Natural killer cell (primary cell): ENCODE measurements around the gene SLC7A6OS. TPM values are rescaled to one million over a fixed set of nuclear protein-coding genes. Genes with fewer than 3 reads are reported as not detected.

ENCODE experiments used
- ATAC-seq, 3 donors: fragments of 150-1000 bp in 2 of 3; fragments of 200-7000 bp in 1 of 3; cut with Tn5 transposase; 1 replicate in 1 of 3; 2 replicates in 2 of 3; pipeline ENCODE4 v1.10.0; 2021; ENCODE audit warnings: mild to moderate bottlenecking in 2 of 3, moderate library complexity in 2 of 3
- DNase-seq, 2 donors: peaks; one replicate each; pipeline versions ENCODE4 v3.0.0 to v3.0.0-alpha.2; 2013 to 2021; ENCODE audit warnings: mixed read lengths in 1 of 2
- H3K27ac ChIP-seq: one replicate; pipeline ENCODE4 v1.5.1; 2013; ENCODE audit warnings: mild to moderate bottlenecking, low read length
- H3K27me3 ChIP-seq: one replicate; pipeline ENCODE4 v1.6.1; 2013; ENCODE audit warnings: low read length; ENCODE audit not compliant: control insufficient read depth, insufficient read depth
- H3K36me3 ChIP-seq: one replicate; pipeline ENCODE4 v1.6.1; 2013; ENCODE audit warnings: low read length; ENCODE audit not compliant: control insufficient read depth, insufficient read depth
- H3K4me1 ChIP-seq: one replicate; pipeline ENCODE4 v1.6.1; 2013; ENCODE audit warnings: low read length; ENCODE audit not compliant: control insufficient read depth, insufficient read depth
- H3K4me3 ChIP-seq: one replicate; pipeline ENCODE4 v1.5.1; 2013; ENCODE audit warnings: low read length
- H3K9me3 ChIP-seq: one replicate; pipeline ENCODE4 v1.6.1; 2013; ENCODE audit warnings: low read length; ENCODE audit not compliant: control insufficient read depth, insufficient read depth
- H3K27ac Mint-ChIP-seq, 2 donors: one replicate each; pipeline ENCODE4 v1.8.0; 2022; ENCODE audit warnings: mild to moderate bottlenecking in 2 of 2, mixed read lengths in 2 of 2, moderate library complexity in 1 of 2
- H3K27me3 Mint-ChIP-seq, 2 donors: one replicate each; pipeline ENCODE4 v1.8.0; 2022; ENCODE audit warnings: low read depth in 2 of 2, mixed read lengths in 2 of 2
- H3K36me3 Mint-ChIP-seq: one replicate; pipeline ENCODE4 v1.8.0; 2022; ENCODE audit warnings: mixed read lengths
- H3K4me1 Mint-ChIP-seq, 2 donors: one replicate each; pipeline ENCODE4 v1.8.0; 2022; ENCODE audit warnings: mixed read lengths in 2 of 2
- H3K4me3 Mint-ChIP-seq: one replicate; pipeline ENCODE4 v1.8.0; 2022; ENCODE audit warnings: mild to moderate bottlenecking, moderate library complexity, mixed read lengths
- H3K9me3 Mint-ChIP-seq, 2 donors: one replicate each; pipeline ENCODE4 v1.8.0; 2022; ENCODE audit warnings: mixed read lengths in 2 of 2
- WGBS: methylation state at CpG from one replicate; pipeline ENCODE4 v1.1.7; 2013; ENCODE audit warnings: missing lambda C conversion rate; ENCODE audit not compliant: insufficient coverage; 5-methylcytosine and 5-hydroxymethylcytosine counted together
- intact Hi-C: fragments of 100-400 bp; cut with micrococcal nuclease; formaldehyde crosslinking; loops from one replicate; pipeline ENCODE4 v1.14.2; 2022
- total RNA-seq, 4 donors: library from RNA; stranded (reverse); fragments of 120-200 nt in 1 of 4; gene quantifications; one replicate each; pipeline versions ENCODE4 v1.2.3 to v1.2.4, GENCODE V29; 2013 to 2022
- TF ChIP-seq, protein P1 (sequence below): fragments of 200-600 bp; IDR thresholded peaks from one replicate; pipeline ENCODE4 v1.8.0; 2022; ENCODE audit warnings: antibody characterized with exemption

Gene SLC7A6OS
- total RNA-seq, 3 donors from 2014 or later (not counting 1 experiment from before 2014, with no cell fraction given): 46.3 to 57.3 (median 56.1) TPM

DNA sequence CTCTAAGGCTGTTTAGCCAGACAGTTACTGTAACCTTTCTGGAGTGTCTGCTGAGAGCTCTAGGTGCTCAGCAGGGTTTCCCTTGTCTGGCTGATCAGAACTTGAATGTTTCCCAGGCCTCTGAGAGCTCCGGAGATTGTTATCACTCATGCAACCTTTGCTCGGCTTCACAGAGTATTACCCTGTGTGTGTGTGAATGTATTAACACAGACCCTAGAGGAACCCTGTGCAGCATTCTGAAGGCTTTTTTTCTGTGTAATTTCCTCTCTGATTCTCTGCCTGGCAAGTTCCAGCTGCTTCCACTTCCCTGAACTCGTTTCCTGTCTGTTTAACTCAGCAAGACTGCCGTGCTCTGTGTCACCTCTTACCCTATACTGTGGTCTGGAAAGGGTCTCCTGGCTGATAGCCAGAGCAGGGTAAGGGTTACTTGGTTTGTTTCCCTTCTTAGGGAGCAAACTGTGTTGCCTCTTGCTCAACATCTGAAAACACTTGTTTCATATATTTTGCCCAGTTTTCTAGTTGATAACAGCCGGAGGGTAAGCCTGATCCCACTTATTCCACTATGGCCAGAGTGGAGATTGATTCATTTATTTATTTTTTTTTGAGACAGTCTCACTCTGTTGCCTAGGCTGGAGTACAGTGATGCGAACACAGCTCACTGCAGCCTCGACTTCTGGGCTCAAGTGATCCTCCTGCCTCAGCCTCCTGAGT lies 21.8 kb upstream of the SLC7A6OS start:
- no peak overlapping the region for H3K27ac ChIP-seq
- no peaks in the 10 kb centered on the region for H3K9me3 ChIP-seq
- ATAC-seq: no peak
- TF ChIP-seq, protein P1, sequence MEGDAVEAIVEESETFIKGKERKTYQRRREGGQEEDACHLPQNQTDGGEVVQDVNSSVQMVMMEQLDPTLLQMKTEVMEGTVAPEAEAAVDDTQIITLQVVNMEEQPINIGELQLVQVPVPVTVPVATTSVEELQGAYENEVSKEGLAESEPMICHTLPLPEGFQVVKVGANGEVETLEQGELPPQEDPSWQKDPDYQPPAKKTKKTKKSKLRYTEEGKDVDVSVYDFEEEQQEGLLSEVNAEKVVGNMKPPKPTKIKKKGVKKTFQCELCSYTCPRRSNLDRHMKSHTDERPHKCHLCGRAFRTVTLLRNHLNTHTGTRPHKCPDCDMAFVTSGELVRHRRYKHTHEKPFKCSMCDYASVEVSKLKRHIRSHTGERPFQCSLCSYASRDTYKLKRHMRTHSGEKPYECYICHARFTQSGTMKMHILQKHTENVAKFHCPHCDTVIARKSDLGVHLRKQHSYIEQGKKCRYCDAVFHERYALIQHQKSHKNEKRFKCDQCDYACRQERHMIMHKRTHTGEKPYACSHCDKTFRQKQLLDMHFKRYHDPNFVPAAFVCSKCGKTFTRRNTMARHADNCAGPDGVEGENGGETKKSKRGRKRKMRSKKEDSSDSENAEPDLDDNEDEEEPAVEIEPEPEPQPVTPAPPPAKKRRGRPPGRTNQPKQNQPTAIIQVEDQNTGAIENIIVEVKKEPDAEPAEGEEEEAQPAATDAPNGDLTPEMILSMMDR: no peak
- peaks cover 3% of the 10 kb centered on the region for H3K4me1 ChIP-seq
- Mint-ChIP-seq H3K4me1 (peaks cover 6% of the 10 kb centered on the region in 2 donors), H3K27ac (peak overlapping the region in 1 of 2 donors; percentile 37), H3K9me3 (no peaks in the 10 kb centered on the region), H3K4me3 (no peak overlapping the region), H3K36me3 (no peaks in the 10 kb centered on the region), H3K27me3 (no peaks in the 10 kb centered on the region)
- DNase-seq: no peak
- no peak overlapping the region for H3K4me3 ChIP-seq
- intact Hi-C loops: no loop called here
- WGBS: 48% methylated on average over 6 of the region's 7 CpGs
- H3K36me3 ChIP-seq: peaks cover 25% of the 10 kb centered on the region
- H3K27me3 ChIP-seq: no peaks in the 10 kb centered on the region

DNA sequence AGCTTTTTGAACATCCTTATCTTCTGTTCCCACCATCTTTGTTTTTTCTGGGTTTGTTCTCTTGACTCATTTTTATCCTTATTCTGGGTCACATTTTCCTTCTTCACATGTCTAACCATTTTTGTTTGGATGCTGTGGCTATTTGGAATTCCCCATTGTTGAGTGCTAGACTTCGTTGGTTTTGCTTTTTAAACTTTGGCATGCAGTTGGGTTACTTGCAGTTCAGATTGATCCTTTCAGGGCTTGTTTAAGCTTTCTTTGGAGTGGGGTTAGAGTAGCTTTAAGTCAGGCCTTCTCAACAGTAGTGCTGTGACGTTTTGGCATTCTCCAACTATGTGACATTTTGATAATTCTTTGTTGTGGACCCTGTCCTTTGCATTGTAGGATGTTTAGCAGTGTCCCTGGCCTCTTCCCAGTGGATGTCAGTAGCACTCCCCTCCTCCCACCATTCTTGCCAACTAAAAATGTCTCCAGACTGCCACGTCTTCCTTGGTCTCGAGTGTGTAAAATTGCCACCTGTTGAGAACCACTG lies 21.2 kb upstream of the SLC7A6OS start:
- Mint-ChIP-seq H3K4me3 (no peak overlapping the region), H3K27me3 (no peaks in the 10 kb centered on the region), H3K9me3 (no peaks in the 10 kb centered on the region), H3K4me1 (peaks cover 6% of the 10 kb centered on the region in 2 donors), H3K27ac (peak overlapping the region in 1 of 2 donors; percentile 37), H3K36me3 (no peaks in the 10 kb centered on the region)
- H3K27me3 ChIP-seq: no peaks in the 10 kb centered on the region
- no peak for DNase-seq
- TF ChIP-seq, protein P1: no peak
- no peak overlapping the region for H3K4me3 ChIP-seq
- H3K9me3 ChIP-seq: no peaks in the 10 kb centered on the region
- intact Hi-C loops: no loop called here
- ATAC-seq: no peak
- no peak overlapping the region for H3K27ac ChIP-seq
- peaks cover 3% of the 10 kb centered on the region for H3K4me1 ChIP-seq
- peaks cover 21% of the 10 kb centered on the region for H3K36me3 ChIP-seq
- WGBS: 45% methylated on average over 4 of the region's 4 CpGs

DNA sequence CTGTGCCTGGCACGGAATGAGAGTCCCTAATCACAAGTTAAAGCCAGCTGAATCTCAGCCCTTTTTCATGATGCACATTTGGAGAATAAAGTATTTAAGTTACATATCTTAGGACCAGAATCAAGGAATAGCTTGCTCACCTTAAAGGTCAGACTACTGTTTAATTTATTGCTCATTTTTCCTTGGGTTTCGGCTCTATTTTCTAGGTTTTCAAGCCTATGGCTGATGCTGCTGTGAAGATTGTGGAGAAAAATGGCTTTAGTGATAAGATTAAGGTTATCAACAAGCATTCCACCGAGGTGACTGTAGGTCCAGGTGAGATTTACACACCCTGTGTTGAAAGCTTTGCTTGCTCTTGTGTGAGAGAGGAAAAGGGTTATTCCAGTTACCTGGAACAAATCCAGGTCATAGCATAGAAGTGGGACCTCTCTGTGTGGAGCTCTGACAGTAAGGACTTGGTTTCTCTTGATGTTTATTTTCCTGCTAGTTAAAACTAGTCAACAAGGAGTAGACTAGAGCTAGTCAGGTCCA lies 18.2 kb upstream of the SLC7A6OS start:
- WGBS: 53% methylated on average over 3 of the region's 3 CpGs
- H3K4me3 ChIP-seq: no peak overlapping the region
- Mint-ChIP-seq H3K4me3 (no peak overlapping the region), H3K9me3 (no peaks in the 10 kb centered on the region), H3K4me1 (peaks cover 6% of the 10 kb centered on the region in 2 donors), H3K27ac (peak overlapping the region in 1 of 2 donors; percentile 4), H3K27me3 (no peaks in the 10 kb centered on the region), H3K36me3 (no peaks in the 10 kb centered on the region)
- H3K36me3 ChIP-seq: peaks cover 24% of the 10 kb centered on the region
- no peak for ATAC-seq
- intact Hi-C loops: loop anchor here (1.0 kb wide), 1 partner anchor 68 kb away; no protein-coding TSS in a partner anchor
- DNase-seq: no peak
- no peak overlapping the region for H3K27ac ChIP-seq
- H3K9me3 ChIP-seq: no peaks in the 10 kb centered on the region
- H3K4me1 ChIP-seq: peaks cover 3% of the 10 kb centered on the region
- TF ChIP-seq, protein P1: peak; percentile 44
- H3K27me3 ChIP-seq: no peaks in the 10 kb centered on the region
